GM12801 (cell line): ENCODE results near the gene RASSF8.

Experiments used
- CTCF ChIP-seq: IDR thresholded peaks from one replicate; pipeline ENCODE4 v1.5.1; 2011; ENCODE audit warnings: control low read depth; ENCODE audit not compliant: insufficient read length; ENCODE audit errors: extremely low read depth

The RASSF8 gene

GRCh38 chr12:26018926-26019325, 60.4 kb downstream of the RASSF8 start:
- no peak for TF ChIP-seq CTCF

- no peak for TF ChIP-seq CTCF
Observed at GRCh38 chr12:26021534-26021933, 63.1 kb downstream of the RASSF8 start.

- TF ChIP-seq CTCF, result no peak
Observed at GRCh38 chr12:26022043-26022442, 63.6 kb downstream of the RASSF8 start.

- TF ChIP-seq CTCF, result no peak
Observed at GRCh38 chr12:26026713-26027112, 68.2 kb downstream of the RASSF8 start.

- no peak for TF ChIP-seq CTCF
Observed at GRCh38 chr12:26027401-26027800, 68.9 kb downstream of the RASSF8 start.

- TF ChIP-seq CTCF, result no peak
Observed at GRCh38 chr12:26028953-26029735, 70.7 kb downstream of the RASSF8 start.

GRCh38 chr12:26029736-26030022, 71.2 kb downstream of the RASSF8 start:
- no peak for TF ChIP-seq CTCF
